GM18870 (cell line): ENCODE data around the gene ERICH2.

Experiments
- ATAC-seq: cut with Tn5 transposase; IDR thresholded peaks from one replicate; pipeline ENCODE4 v1.9.1; 2021; ENCODE audit warnings: moderate library complexity; ENCODE audit not compliant: unreplicated experiment

Gene ERICH2

DNA sequence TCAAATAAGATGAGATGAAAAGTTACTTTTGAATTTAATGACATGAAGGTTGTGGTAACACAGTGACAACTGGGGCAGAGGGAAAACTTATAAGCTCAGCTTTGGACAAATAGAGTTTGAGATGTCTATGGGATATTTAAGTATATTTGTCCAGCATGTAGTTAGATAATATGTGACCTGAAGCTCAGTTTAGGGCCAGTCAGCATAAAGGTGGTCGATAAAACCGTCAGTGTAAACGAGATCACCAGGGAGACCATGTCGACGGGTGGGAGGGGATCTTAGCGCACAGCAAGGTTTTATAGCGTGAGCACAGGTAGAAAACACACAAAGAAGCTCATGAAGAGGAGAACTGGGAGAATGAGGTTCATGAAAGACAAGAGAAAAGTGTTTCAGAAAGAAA is 7.4 kb upstream of the ERICH2 start:
- no peak for ATAC-seq

- no peak for ATAC-seq
These were observed 6.9 kb upstream of the ERICH2 start for GRCh38 chr2:170763232-170763631.

- ATAC-seq = no peak
These were observed 5.3 kb upstream of the ERICH2 start for GRCh38 chr2:170764880-170765261.

GRCh38 chr2:170766693-170767092 is 3.5 kb upstream of the ERICH2 start:
- no peak for ATAC-seq

GRCh38 chr2:170770606-170771420 is 635 bp downstream of the ERICH2 start:
- no peak for ATAC-seq

DNA sequence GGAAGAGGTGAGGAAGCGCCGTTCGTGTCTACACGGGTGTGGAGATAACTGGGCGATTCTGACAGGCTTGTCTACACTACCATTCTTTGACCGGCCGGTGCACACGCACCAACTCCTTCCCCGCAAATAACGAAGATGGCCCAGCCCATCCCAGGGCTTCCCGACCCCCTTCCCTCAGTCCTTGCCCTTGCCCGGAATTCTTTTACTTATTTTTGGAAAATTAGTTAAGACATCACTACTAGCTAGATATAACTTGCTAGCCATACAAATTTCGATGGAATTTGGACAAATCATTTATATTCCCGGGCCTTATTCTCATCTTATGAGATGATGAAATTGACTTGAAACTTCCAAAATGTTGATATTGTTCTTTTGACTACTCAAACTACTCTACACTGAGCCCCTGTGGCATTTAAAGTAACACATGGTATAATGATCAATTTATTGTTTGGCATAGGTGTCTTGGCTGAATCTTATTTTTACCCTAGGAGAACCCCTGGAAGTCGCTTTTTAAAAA is 1.3 kb downstream of the ERICH2 start:
- ATAC-seq = no peak

DNA sequence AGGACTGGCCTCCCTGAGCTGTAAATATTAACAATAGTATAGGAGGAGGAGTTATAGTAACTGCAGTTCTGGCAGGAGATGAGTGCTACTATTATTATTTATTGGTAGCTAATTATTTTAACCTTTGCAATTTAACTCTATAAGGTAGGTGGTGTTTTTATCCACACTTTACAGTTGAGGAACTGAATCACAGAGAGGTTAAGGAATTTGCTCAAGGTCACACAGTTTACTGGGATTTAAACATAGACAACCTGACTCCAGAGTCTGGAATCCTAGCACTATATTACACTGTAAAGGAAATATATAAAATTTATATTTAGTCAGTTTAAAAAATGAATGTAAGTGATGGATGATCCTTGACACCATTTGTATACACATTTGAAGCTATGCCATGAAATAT is 2.1 kb downstream of the ERICH2 start:
- ATAC-seq = no peak

DNA sequence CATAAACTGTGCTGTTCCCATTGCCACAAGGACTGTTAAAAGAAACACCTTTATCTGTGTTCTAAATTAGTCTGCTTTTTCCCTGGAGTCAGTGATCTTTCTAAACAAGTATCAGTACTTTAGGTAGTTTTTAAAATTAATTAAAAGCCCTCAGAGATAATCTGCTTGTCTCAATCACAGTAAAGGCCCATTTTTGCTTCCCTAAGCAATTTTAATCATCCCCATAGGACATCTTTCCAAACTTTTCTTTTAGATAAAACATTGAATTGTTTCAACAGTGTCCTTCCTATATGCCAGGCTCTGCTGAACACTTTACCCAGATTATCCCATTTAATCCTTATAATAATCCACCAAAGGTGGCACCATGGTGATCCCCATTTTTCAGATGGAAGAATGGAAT is 3.9 kb downstream of the ERICH2 start:
- ATAC-seq = no peak

DNA sequence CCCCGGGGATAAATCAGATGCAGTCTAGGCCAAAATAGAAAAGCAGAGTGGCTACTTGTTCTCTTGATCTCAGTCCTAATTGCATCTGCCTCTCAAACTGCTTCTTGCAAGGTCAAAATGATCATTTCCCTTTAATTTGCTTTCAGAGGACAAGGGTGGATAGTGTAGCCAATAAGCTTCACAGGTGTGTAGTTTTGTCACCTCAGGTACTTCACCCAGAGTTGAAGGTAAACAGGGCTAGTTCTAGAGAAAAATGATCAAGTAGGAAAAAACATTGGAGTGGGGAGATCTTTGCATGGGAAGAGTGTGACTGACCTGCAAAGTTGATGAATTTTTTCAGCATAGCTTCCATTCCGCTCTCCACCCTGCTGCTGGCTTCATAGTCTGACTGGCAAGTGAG is 8.7 kb downstream of the ERICH2 start:
- ATAC-seq = no peak

DNA sequence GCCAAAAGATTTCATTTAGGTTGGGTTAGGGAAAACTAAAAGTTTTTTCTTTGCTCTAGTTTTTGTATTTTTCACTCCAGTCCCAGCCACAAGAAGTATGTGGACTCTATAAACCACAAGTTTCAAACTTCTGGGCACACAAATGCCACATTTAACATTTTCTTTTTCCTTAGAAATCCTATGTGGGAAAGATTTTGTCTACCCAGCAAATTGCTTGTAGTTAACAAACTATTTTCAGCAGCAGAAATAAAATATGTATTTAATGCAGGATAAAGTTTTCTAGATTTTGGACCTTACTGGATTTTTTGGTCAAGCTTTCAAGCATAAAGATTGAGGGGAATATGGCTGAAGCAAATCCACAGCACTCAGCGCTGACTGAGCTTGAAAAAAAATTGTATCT is 9.1 kb downstream of the ERICH2 start:
- no peak for ATAC-seq

- no peak for ATAC-seq
These were observed 12.5 kb downstream of the ERICH2 start for GRCh38 chr2:170782673-170783072.

DNA sequence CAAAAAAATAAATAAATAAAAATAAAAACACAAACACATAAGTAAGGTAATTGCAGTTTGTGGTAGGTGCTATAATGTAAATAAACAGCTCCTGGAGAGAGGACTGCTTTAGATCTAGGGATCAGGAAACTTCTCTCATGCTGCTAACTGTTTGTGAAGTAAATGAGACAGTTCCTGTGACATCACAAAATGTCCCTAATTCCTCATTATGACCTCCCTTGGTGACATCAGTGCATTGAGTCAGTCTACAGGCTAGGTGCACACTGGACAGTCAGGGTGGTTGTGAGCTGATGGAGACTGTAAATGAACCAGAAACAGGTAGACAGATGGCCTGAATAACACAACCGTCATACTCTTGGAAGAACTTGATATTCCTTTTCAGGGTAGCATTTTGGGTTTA is 13.4 kb downstream of the ERICH2 start:
- no peak for ATAC-seq

GRCh38 chr2:170798996-170799395 is 28.8 kb downstream of the ERICH2 start:
- ATAC-seq = no peak

DNA sequence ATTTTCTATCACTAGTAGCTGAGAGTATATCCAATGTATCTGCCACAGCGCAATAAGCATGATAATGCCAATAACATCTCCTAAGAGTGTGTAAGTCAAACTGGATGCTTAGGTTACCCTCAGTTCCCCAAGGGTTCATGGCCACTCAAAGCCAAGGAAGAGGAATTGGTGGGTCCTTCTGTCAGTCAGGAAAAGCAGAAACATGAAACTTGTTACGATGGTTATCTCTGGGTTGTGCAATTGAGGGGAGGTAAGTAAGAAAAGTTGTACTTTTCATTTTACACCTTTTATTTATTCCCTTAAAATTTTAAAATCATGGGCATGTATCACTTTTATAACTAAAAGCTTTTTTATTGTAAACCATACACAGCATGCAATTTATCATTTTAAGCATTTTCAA is 36.4 kb downstream of the ERICH2 start:
- no peak for ATAC-seq

DNA sequence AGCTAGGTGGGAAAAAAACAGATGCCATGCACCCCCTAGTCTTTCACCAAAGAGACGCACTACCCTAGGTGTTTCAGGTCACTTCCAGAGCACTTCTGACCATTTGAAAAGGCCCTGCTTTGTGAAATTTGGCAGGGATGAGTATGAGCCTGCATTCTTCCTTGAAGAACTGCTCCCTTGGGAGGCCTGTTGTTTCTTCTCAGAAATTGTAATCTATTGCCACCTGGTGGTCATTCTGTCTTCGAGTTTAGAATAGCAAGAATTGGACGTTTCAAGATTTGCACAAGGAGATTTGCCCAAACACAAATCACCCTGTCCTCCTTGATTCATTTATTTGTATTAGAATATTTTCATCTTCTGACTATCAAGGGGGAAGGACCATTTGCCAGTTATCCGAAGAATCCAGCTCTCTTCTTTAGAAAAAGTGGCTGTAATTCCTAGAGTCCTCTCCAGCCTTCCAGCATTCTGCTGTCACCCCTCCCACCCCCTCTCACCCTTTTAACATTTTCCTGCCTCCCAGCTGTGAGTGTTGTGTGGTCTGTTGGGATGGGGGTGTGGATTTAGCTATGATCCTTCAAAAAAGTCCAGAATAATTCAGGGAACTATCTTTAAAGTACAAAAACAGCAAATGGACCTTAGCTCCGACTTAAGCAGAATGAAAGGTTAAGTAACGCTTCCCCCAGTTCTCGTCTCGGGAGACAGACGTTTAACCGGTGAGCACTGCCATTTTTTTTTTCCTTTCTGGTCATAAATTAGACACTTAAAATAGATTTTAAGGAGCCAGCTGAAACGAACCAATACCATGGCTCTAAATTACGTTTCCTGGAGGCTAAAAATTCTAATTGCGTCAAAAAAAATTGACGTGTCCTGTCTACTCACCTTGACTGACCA is 42.8 kb downstream of the ERICH2 start:
- ATAC-seq = no peak

DNA sequence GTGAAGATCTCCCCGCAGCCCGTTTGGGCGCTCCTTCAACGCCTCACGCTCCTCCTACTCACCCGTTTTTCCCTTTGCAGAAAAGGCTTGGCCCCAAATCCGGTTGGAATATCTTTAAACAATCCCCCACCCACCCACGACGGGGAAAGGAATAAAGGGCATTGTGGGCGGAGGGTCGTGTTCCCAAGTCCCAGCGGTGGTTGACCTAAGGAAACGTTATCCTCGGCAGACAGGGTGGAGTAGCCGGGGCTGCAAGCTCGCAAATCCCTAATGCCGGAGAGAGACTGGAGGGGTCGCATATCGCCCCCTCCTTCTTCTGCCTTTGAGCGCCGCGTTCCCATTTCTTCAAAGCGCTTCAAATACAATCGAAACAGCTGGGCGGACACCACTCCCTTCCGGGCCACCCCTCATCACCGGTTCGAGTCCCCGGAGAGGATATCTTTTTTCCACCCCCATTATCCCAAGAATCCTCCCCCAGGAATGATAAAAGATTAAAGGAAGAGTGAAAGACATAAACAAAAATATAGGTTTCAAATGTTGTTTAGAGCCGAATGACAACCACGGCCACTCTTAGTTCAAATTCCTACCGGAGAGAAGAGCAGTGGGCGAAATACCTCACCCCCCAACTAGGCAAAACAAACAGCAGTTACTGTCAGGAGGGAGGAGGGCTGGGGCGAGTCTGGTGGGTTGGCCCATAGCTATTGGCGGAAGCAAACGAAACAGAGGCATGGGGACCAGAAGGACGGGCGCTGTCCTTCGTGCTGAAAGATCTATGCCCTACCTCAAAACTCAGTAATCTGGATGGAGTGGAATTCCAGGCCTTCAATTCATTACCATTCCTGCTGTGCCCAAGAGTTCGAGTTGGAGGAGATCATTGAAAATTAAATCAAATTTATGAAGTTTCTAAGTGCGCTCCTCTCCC is 43.7 kb downstream of the ERICH2 start:
- no peak for ATAC-seq

- ATAC-seq = no peak
These were observed 44.5 kb downstream of the ERICH2 start for GRCh38 chr2:170814533-170815230.

DNA sequence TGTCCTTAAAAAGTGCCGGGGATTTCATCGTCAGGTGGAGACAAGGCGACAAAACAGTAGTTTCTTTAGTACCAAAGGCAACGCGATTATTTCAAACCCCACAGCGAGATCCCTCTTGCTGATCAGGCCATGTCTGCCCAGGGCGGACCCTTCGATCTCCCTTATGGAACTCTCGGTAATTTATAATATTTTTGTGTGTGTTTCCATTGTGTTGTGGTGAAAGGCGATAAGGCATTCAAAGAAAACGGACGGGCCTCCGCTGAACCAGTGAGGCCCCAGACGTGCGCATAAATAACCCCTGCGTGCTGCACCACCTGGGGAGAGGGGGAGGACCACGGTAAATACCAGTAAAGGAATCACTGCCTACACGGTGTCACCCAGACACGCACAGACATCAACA is 45.1 kb downstream of the ERICH2 start:
- ATAC-seq = no peak

DNA sequence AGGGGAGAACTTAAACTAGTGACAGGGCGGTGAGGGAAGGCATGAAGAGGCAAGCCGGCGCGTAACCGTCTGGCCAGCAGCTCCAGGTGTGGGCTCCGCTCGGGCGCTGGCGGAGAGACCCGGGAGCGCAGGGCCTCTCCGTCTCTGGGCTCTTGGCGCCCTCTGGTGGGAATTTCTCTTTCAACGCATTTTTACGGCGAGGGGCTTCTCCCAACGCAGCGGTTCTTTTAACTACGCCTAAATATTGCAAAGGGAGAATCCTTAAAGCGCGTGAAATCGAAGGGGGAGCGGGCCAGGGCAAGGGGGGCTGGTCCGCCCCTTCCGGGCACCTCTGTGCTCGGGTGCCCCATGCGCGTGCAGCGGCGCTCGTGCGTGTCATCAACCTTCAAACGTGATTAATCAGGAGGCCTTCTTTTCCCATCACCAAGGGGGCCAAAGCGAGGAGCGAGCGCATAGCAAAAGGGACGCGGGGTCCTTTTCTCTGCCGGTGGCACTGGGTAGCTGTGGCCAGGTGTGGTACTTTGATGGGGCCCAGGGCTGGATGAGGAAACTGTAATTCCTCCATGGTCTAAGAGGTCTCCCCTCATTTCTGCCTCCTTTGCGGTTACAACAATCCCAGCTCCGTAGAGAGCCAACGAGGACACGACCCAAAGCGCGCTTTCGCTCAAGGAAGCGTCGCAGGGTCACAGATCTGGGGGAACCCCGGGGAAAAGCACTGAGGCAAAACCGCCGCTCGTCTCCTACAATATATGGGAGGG is 45.7 kb downstream of the ERICH2 start:
- ATAC-seq = no peak
